SHP77 treated with DMSO at 0.1 percent for 48 hours (cell line): Measurements from ENCODE around the gene SFI1.
A peak's percentile ranks its signal among the peaks of the same experiment; 100 is the strongest.
"Not testable (repeated sequence)": the region's sequence is repeated elsewhere in the genome, so short reads cannot be mapped to it uniquely, and the experiment has no call there.

Experiments used
- DNase-seq: peaks from one replicate; lab custom pipeline; 2025; lab: John Stamatoyannopoulos, UW

SFI1 gene

GRCh38 chr22:31637891-31638618 is 141.7 kb downstream of the SFI1 start:
- no peak for DNase-seq

GRCh38 chr22:31639436-31640039 is 143.2 kb downstream of the SFI1 start:
- DNase-seq: no peak

GRCh38 chr22:31646186-31647019 is 150.1 kb downstream of the SFI1 start:
- DNase-seq: no peak

- DNase-seq: no peak
Observed at GRCh38 chr22:31647066-31647465, 150.7 kb downstream of the SFI1 start.

- no peak for DNase-seq
Observed at GRCh38 chr22:31647523-31648320, 151.4 kb downstream of the SFI1 start.

- DNase-seq: no peak
Observed at GRCh38 chr22:31650391-31650790, 154.1 kb downstream of the SFI1 start.

- no peak for DNase-seq
Observed at GRCh38 chr22:31651664-31652063, 155.3 kb downstream of the SFI1 start.

- DNase-seq: no peak
Observed at GRCh38 chr22:31652088-31652487, 155.8 kb downstream of the SFI1 start.

GRCh38 chr22:31652911-31653684 is 156.8 kb downstream of the SFI1 start:
- no peak for DNase-seq

- no peak for DNase-seq
Observed at GRCh38 chr22:31653944-31654343, 157.6 kb downstream of the SFI1 start.

GRCh38 chr22:31654408-31654807 is 158.1 kb downstream of the SFI1 start:
- DNase-seq: no peak

GRCh38 chr22:31659246-31659645 is 162.9 kb downstream of the SFI1 start:
- no peak for DNase-seq

- not testable (repeated sequence) for DNase-seq
Observed at GRCh38 chr22:31660860-31661341, 164.6 kb downstream of the SFI1 start.

- DNase-seq: peak; percentile 89
Observed at GRCh38 chr22:31661851-31662667, 165.7 kb downstream of the SFI1 start, which contains the start of gene PISD. PISD (minus strand) TSS chr22:31662215; CDS start chr22:31662208, 7 bp downstream.

- no peak for DNase-seq
Observed at GRCh38 chr22:31662668-31663037, 166.3 kb downstream of the SFI1 start.
